Cardiac fibroblast (primary cell): Measurements from ENCODE around the gene GPR137B.
"Not testable (repeated sequence)": the region's sequence is repeated elsewhere in the genome, so short reads cannot be mapped to it uniquely, and the experiment has no call there.

Experiments used
- DNase-seq, 2 donors: peaks; one replicate each; pipeline versions ENCODE4 v3.0.0 to v3.0.0-alpha.2; 2010; ENCODE audit warnings: low read depth in 2 of 2
- H3K4me3 ChIP-seq, 2 donors: replicated peaks in 1 of 2; 1 replicate in 1 of 2; 2 replicates in 1 of 2; pipeline ENCODE4 v1.5.1; 2011; ENCODE audit warnings: low read depth in 2 of 2, low read length in 2 of 2, mild to moderate bottlenecking in 2 of 2, moderate library complexity in 1 of 2
- TF ChIP-seq, protein P1 (sequence below): IDR thresholded peaks from one replicate; pipeline ENCODE4 v1.5.1; 2011; ENCODE audit warnings: low read depth, mild to moderate bottlenecking, low read length, inconsistent platforms

Gene GPR137B

DNA sequence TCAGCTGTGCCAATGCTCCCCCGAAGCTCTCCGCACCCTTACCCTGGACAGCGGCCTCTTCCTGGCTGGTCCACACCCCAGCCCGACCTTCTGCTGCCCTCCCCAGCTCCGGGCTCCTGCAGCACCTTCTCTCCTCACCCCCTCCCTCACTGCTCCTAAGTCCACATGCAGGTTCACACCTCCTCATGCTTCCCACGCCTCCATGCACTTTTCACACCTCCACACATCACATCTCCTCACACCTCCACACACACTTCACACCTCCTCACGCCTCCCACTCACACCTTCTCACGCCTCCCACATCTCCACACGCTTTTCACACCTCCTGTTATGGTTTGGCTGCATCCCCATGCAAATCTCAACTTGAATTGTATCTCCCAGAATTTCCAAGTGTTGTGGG lies 18.9 kb downstream of the GPR137B start:
- DNase-seq: no peak
- no peak overlapping the region for H3K4me3 ChIP-seq

DNA sequence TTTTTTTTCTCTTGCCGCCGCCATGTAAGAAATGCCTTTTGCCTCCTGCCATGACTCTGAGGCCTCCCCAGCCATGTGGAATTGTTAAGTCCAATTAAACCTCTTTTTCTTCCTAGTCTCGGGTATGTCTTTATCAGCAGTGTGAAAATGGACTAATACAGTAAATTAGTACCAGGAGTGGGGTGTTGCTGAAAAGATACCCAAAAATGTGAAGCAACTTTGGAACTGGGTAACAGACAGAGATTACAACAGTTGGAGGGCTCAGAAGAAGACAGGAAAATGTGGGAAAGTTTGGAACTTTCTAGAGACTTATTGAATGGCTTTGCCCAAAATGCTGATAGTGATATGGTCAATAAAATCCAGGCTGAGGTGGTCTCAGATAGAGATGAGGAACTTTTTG lies 19.4 kb downstream of the GPR137B start:
- not testable (repeated sequence) for H3K4me3 ChIP-seq, DNase-seq

More for the DNA sequence above, 18.9 kb downstream of the GPR137B start:
- TF ChIP-seq, protein P1, sequence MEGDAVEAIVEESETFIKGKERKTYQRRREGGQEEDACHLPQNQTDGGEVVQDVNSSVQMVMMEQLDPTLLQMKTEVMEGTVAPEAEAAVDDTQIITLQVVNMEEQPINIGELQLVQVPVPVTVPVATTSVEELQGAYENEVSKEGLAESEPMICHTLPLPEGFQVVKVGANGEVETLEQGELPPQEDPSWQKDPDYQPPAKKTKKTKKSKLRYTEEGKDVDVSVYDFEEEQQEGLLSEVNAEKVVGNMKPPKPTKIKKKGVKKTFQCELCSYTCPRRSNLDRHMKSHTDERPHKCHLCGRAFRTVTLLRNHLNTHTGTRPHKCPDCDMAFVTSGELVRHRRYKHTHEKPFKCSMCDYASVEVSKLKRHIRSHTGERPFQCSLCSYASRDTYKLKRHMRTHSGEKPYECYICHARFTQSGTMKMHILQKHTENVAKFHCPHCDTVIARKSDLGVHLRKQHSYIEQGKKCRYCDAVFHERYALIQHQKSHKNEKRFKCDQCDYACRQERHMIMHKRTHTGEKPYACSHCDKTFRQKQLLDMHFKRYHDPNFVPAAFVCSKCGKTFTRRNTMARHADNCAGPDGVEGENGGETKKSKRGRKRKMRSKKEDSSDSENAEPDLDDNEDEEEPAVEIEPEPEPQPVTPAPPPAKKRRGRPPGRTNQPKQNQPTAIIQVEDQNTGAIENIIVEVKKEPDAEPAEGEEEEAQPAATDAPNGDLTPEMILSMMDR: no peak

DNA sequence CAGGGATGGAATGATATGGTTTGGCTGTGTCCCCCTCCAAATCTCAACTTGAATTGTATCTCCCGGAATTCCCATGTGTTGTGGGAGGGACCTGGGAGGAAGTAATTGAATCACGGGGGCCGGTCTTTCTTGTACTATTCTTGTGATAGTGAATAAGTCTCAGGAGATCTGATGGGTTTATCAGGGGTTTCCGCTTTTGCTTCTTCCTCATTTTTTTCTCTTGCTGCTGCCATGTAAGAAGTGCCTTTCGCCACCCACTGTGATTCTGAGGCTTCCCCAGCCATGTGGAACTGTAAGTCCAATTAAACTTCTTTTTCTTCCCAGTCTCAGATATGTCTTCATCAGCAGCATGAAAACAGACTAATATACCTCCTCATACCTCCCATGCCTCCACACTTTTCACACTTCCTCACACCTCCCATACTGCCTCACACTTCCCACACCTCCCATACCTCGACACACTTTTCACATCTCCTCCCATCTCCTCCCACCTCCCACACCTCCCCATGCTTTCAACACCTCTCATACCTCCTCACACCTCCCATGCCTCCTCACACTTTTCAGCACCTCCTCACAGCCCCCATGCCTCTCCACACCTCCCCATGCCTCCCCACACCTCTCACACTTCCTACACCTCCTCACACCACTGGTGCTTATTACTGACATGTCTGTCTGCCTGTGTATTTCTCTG lies 21.3 kb downstream of the GPR137B start:
- DNase-seq: no peak
- no peak overlapping the region for H3K4me3 ChIP-seq
- TF ChIP-seq, protein P1: no peak

DNA sequence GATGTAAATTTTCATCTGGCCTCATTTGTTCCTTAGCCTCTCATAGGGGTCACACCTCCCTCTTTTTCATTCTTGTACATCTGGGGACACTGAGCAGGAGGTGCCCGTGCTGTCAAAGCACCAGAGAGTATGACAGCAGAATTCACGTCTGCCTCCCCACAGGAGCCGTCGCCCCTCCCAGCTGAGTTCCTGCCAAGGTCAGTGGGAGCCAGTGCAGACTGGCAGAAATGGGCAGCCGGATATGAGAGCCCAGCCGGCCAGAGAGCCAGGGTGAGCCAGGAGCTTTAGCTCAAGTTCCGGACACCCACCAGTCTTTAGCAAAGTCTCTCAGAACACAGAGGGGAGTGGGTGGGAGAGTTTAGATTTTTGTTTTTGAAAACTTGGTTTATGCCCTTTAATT lies 21.9 kb downstream of the GPR137B start:
- no peak for DNase-seq
- TF ChIP-seq, protein P1: no peak
- no peak overlapping the region for H3K4me3 ChIP-seq

DNA sequence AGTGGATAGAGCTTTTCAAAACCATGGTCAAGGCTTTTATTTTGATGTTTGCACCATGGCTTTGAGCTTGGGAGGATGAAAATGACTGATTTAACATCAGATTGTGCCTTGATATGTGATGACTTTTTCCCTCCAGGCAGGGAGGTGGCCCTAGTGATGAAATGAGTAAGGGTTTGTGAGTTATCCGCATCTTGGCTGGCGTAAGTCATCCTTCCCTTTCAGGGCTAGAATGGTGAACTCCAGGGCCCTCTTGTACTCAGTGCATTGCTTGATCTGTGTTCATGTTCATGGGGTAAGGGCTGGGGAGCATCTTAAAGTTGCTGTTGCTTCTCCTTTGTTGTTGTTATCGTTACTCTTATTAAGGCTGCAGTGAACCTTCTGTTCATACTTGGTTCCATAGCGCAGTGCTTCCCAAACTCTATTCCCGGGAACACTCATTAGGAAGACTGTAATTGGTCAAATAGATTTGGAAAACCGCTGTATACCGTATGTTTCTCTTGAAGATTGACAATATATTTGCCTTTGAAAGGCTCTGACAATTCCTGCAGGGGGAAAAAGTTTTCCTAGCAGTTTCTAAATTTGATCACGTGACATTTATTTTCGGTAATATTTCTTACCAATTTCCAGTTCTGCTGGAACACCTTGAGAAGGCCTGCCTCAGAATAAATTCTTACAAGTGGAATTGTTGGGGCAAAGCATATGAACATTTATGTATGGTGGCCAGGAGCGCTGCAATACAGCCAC lies 23.1 kb downstream of the GPR137B start:
- no peak for DNase-seq
- no peak overlapping the region for H3K4me3 ChIP-seq
- TF ChIP-seq, protein P1: no peak

DNA sequence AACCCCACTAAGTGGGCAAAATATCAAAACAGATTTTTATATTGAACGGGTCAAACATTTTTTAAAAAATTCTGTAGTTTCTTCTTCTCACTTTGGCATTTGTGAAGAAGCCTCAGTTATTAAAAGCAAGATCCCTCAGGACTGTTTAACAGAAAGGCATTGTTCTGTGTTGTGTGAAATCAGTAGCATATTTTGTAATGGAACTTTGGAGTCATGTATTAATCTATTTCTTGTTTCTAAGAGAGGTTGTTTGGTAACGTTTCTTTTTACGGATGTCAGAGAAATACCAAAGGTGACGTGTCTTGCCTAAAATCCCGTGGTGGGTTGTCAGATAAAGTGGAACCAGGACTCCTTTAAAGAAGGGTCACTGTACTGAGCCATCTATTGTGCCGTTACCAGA lies 23.7 kb downstream of the GPR137B start:
- TF ChIP-seq, protein P1: no peak
- H3K4me3 ChIP-seq: no peak overlapping the region
- DNase-seq: no peak

DNA sequence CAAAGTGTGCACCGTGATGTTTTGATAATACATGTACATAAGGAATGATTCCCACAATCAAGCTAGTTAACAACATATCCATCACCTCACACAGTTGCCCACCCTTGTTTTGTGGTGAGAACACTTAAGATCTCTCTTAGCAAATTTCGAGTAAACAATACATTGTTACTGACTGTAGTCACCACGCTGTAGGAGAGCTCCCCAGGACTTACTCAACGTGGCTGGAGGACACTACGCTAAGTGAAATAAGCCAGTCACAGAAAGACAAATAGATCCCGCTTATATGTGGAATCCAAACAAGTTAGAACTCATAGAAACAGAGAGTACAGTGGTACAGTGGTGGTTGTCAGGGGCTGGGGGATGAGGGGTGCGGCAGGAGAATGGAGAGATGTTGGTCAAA lies 24.8 kb downstream of the GPR137B start:
- TF ChIP-seq, protein P1: no peak
- no peak for DNase-seq
- H3K4me3 ChIP-seq: no peak overlapping the region
